Prostate gland (tissue), 2 donors: Measurements from ENCODE around the gene RPN2. TPM values are rescaled to one million over a fixed set of nuclear protein-coding genes. Genes with fewer than 3 reads are reported as not detected.

ENCODE experiments used
- DNase-seq: peaks from one replicate; pipeline ENCODE4 v3.0.0-alpha.2; 2019; ENCODE audit warnings: low spot score
- H3K27ac ChIP-seq, 2 donors: fragments of 200-600 bp; sonication (generic); 2 replicates each; pipeline ENCODE4 v1.5.1; 2017 to 2019
- H3K27me3 ChIP-seq: fragments of 200-600 bp; sonication (generic); replicated peaks from 2 replicates; pipeline ENCODE4 v1.5.1; 2019; ENCODE audit not compliant: insufficient read depth
- H3K36me3 ChIP-seq, 2 donors: fragments of 200-600 bp; sonication (generic); 1 replicate in 1 of 2; 2 replicates in 1 of 2; pipeline versions ENCODE4 v1.5.1 to v1.8.1; 2017 to 2019
- H3K4me1 ChIP-seq: fragments of 200-600 bp; sonication (generic); replicated peaks from 2 replicates; pipeline ENCODE4 v1.5.1; 2019
- H3K4me3 ChIP-seq, 2 donors: fragments of 200-600 bp; sonication (generic); 2 replicates each; pipeline ENCODE4 v1.5.1; 2017 to 2019
- H3K9me3 ChIP-seq: fragments of 200-600 bp; sonication (generic); 2 replicates; pipeline ENCODE4 v1.5.1; 2017
- POLR2A ChIP-seq: fragments of 450-650 bp; IDR thresholded peaks from one replicate; pipeline ENCODE4 v1.6.1; 2016; ENCODE audit warnings: antibody characterized with exemption, mild to moderate bottlenecking
- POLR2AphosphoS5 ChIP-seq: sonication (generic); formaldehyde crosslinking; IDR thresholded peaks from one replicate; pipeline ENCODE4 v1.6.1; 2017; ENCODE audit warnings: antibody characterized with exemption
- WGBS: methylation state at CpG from one replicate; pipeline ENCODE4 v1.1.5; 2018; 5-methylcytosine and 5-hydroxymethylcytosine counted together
- intact Hi-C: fragments of 100-400 bp; cut with DNase I; formaldehyde crosslinking; loops from one replicate; pipeline ENCODE4 v1.14.2; 2022
- total RNA-seq, 2 donors: library from RNA; depleted of rRNA; stranded (reverse); fragments of >200 nt; gene quantifications; one replicate each; pipeline ENCODE4 v1.1.0, GENCODE V29; 2016
- TF ChIP-seq, protein P1 (sequence below), 4 experiments: fragments of 200-600 bp in 2 of 4; fragments of 450-650 bp in 2 of 4; sonication (generic) in 2 of 4; IDR thresholded peaks; 1 replicate in 3 of 4; 2 replicates in 1 of 4; pipeline ENCODE4 v1.5.1; 2016 to 2019; ENCODE audit warnings: antibody characterized with exemption in 4 of 4, mild to moderate bottlenecking in 2 of 4, moderate library complexity in 2 of 4

Gene RPN2
- total RNA-seq, 2 donors from 2014 or later: 246 to 267 TPM

DNA sequence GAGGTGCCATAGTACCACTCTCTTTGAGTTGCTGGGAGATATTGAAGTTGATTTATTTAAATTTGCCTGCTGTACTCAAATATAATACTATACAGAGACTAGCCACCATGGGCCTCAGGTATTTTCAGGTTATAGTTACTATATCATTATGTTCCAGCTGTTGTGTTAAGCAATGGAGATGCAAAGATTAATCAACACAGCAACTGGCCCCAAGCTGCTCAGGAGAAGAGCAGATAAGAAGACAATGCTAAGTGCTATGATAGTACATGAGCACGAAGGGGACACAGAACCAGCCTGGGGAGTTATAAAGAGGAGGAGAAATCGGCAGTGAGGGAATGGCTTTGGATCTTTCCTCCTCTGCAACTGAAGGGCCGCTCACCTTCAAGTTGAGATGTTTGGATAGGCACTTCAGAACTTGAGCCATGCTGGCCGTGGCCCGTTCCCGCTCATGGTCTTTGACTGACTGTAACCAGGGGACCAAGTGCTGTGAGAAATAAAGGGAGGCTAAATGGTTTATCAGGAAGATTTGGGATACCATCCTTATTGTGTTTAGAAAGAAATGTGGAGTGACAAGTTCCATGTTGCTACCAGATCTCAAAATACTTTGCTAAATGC is 24.3 kb upstream of the RPN2 start:
- intact Hi-C loops: no loop called here
- H3K27me3 ChIP-seq: no peaks in the 10 kb centered on the region
- H3K4me1 ChIP-seq: no peaks in the 10 kb centered on the region
- no peak overlapping the region for H3K27ac ChIP-seq
- H3K4me3 ChIP-seq: no peak overlapping the region
- no peaks in the 10 kb centered on the region for H3K36me3 ChIP-seq
- TF ChIP-seq, protein P1, sequence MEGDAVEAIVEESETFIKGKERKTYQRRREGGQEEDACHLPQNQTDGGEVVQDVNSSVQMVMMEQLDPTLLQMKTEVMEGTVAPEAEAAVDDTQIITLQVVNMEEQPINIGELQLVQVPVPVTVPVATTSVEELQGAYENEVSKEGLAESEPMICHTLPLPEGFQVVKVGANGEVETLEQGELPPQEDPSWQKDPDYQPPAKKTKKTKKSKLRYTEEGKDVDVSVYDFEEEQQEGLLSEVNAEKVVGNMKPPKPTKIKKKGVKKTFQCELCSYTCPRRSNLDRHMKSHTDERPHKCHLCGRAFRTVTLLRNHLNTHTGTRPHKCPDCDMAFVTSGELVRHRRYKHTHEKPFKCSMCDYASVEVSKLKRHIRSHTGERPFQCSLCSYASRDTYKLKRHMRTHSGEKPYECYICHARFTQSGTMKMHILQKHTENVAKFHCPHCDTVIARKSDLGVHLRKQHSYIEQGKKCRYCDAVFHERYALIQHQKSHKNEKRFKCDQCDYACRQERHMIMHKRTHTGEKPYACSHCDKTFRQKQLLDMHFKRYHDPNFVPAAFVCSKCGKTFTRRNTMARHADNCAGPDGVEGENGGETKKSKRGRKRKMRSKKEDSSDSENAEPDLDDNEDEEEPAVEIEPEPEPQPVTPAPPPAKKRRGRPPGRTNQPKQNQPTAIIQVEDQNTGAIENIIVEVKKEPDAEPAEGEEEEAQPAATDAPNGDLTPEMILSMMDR (IDR thresholded peaks at IDR 0.05): no peak
- no peak for TF ChIP-seq POLR2A
- TF ChIP-seq POLR2AphosphoS5: no peak
- 96% methylated on average over 6 of the region's 6 CpGs for WGBS
- no peak for DNase-seq
- no peaks in the 10 kb centered on the region for H3K9me3 ChIP-seq

DNA sequence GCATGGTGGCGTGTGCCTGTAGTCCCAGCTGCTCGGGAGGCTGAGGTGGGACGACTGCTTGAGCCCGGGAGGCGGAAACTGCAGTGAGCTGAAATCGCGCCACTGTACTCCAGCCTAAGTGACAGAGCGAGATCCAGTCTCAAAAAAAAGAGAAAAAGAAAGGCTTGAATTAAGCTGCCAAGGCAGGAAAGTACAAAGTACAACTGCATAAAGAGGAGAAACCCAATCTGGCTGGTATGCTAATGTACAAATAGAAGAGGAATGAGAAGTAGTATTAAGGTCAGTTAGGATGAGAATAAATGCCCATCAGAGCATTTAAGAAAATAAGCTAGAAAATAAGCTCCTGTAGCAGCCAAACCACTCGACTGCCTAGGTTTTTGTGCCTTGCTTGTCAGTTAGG is 23.1 kb upstream of the RPN2 start:
- Histone ChIP-seq H3K4me1 (no peaks in the 10 kb centered on the region), H3K4me3 (no peak overlapping the region), H3K9me3 (no peaks in the 10 kb centered on the region), H3K27me3 (no peaks in the 10 kb centered on the region), H3K27ac (no peak overlapping the region), H3K36me3 (no peaks in the 10 kb centered on the region)
- no peak for DNase-seq
- 93% methylated on average over 9 of the region's 9 CpGs for WGBS
- TF ChIP-seq POLR2A: no peak
- TF ChIP-seq, protein P1 (IDR thresholded peaks at IDR 0.05): no peak
- TF ChIP-seq POLR2AphosphoS5: no peak
- intact Hi-C loops: no loop called here

DNA sequence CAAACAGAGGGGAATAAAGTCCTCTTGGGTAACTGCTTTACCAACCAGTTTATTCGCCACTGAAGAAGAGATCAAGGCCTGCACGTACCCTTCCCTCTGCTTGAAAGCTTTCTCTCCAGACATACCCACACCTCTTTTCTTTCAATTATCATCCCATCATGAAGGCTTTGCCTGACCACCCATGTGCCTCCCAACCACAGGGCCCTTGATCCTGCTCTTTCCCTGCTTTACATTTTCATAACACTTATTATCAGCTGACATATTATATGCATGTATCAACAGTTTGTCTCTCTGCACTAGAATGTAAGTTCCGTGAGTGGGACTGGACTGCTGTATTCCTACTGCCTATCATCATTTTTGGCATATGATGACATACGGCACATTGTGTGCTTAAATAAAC is 20.9 kb upstream of the RPN2 start:
- intact Hi-C loops: no loop called here
- Histone ChIP-seq H3K27ac (no peak overlapping the region), H3K4me1 (no peaks in the 10 kb centered on the region), H3K27me3 (no peaks in the 10 kb centered on the region), H3K36me3 (no peaks in the 10 kb centered on the region), H3K4me3 (no peak overlapping the region), H3K9me3 (no peaks in the 10 kb centered on the region)
- 97% methylated on average over 4 of the region's 4 CpGs for whole genome bisulfite sequencing
- no peak for TF ChIP-seq POLR2AphosphoS5
- TF ChIP-seq, protein P1 (IDR thresholded peaks at IDR 0.05): no peak
- TF ChIP-seq POLR2A: no peak
- DNase-seq: no peak

DNA sequence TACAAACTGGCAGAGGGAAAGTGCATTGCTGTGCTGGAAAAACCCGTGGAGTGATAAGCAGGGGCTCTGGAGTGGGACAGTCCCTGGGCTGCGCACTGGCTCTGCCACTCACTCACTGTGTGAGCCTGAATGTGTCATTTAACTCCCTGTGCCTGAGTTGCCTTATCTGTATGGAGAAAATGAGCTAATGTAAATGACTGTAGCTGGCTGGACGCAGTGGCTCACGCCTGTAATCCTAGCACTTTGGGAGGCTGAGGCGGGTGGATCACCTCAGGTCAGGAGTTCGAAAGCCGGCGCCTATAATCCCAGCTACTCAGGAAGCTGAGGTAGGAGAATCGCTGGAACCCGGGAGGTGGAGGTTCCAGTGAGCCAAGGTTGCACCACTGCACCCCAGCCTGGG is 18.4 kb upstream of the RPN2 start:
- Histone ChIP-seq H3K36me3 (no peaks in the 10 kb centered on the region), H3K27ac (no peak overlapping the region), H3K9me3 (no peaks in the 10 kb centered on the region), H3K4me1 (no peaks in the 10 kb centered on the region), H3K4me3 (no peak overlapping the region), H3K27me3 (no peaks in the 10 kb centered on the region)
- no peak for TF ChIP-seq POLR2A
- TF ChIP-seq POLR2AphosphoS5: no peak
- TF ChIP-seq, protein P1 (IDR thresholded peaks at IDR 0.05): no peak
- WGBS: 92% methylated on average over 10 of the region's 10 CpGs
- intact Hi-C loops: no loop called here
- DNase-seq: no peak

DNA sequence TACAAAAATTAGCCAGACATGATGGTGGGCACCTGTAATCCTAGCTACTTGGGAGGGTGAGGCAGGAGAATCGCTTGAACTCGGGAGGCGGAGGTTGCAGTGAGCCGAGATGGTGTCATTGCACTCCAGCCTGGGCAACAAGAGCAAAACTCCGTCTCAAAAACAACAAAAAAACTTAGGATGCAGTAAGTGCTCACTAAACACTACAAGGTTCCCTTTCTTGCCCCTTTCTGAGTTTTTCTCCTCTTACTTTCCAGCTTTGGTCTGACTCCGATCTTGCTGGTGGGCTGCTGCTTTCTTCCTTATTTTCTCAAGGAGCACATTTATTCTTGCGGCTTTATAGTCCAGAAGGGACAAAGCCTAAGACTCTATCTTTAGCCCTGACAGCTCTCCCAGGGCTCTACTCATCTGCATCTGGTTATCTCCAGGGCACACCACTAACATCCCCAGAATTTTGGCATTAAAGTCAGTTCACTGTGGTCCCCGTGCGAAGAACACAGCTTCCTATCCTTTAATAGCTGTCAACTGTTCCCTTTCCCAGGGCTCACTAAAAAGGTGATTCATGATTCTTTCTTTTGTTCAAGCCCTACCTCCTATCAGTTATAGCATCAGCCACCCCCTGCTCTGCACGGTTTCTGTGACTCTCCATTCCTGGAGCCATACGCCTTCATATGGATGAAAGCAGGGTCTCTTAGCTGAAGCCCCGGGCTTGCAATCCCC is 17.1 kb upstream of the RPN2 start:
- TF ChIP-seq, protein P1 (IDR thresholded peaks at IDR 0.05): no peak
- TF ChIP-seq POLR2A (no peak), POLR2AphosphoS5 (no peak)
- intact Hi-C loops: no loop called here
- Histone ChIP-seq H3K4me1 (no peaks in the 10 kb centered on the region), H3K27me3 (no peaks in the 10 kb centered on the region), H3K36me3 (no peaks in the 10 kb centered on the region), H3K4me3 (no peak overlapping the region), H3K9me3 (no peaks in the 10 kb centered on the region), H3K27ac (no peak overlapping the region)
- DNase-seq: no peak
- WGBS: 61% methylated on average over 12 of the region's 12 CpGs
